Loucy (cell line): ENCODE data around the gene MYO18A.

Experiments used
- CTCF ChIP-seq: fragments of 200-600 bp; sonication (generic); conservative IDR thresholded peaks from 2 replicates; pipeline ENCODE4 v1.5.1; 2014; ENCODE audit warnings: mild to moderate bottlenecking, antibody characterized with exemption, low read length
- EZH2phosphoT487 ChIP-seq: fragments of 200-600 bp; IDR thresholded peaks from 2 replicates; pipeline ENCODE4 v1.6.1; 2018; ENCODE audit warnings: antibody characterized with exemption, mild to moderate bottlenecking, moderate library complexity, borderline replicate concordance

DNA sequence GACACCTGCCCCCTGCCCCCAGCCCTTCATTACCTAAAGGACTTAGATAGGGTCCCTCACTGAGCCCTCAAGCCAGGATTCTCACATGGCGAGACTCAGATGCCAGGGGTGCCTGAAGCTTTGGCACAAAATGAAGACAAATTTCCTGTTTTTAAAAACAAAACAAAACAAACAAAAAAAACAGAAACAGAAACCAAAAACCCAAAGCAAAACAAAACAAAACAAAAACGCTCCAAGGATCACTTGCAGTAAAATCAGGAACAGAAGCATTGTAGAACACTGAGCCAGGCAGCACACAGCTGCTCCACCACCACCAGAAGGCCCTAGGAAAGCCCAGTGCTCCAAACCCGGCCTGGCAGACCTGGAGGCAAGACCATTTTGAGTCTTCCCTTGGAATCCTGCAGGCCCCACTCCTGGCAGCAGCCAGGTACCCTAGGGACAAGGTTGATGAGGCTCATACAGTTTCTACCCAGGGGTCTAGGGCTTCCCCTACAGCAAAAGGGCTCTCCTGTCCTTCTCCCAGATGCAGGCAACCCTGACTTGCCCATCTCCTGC is 20.8 kb downstream of the MYO18A start:
- TF ChIP-seq CTCF (no peak), EZH2phosphoT487 (no peak)
